H1 (cell line): Measurements from ENCODE around the gene PAXX. TPM values are rescaled to one million over a fixed set of nuclear protein-coding genes. Genes with fewer than 3 reads are reported as not detected.

Experiments used
- CTCF ChIA-PET: fragments of 300-600 bp; sonication (Branson Sonifier 250); formaldehyde crosslinking; loops from one replicate; lab custom pipeline; 2021; ENCODE audit not compliant: partially characterized antibody; lab: Charles Lee
- POLR2A ChIA-PET: fragments of 300-600 bp; sonication (Branson Sonifier 250); formaldehyde crosslinking; loops from one replicate; lab custom pipeline; 2021; ENCODE audit warnings: inconsistent platforms; ENCODE audit not compliant: partially characterized antibody; lab: Charles Lee
- DNase-seq, 2 experiments: peaks; one replicate each; pipeline versions ENCODE4 v3.0.0 to v3.0.0-alpha.2; 2010 to 2022; ENCODE audit warnings: low spot score in 2 of 2, low read depth in 1 of 2, mixed read lengths in 1 of 2
- FAIRE-seq: peaks from 2 replicates; lab custom pipeline; 2011; peaks lifted over from hg19 to GRCh38; lab: Jason Lieb, UNC
- H2AFZ ChIP-seq: 2 replicates; pipeline ENCODE4 v1.8.1; 2012; ENCODE audit warnings: low read length, inconsistent platforms
- H2AK5ac ChIP-seq: 2 replicates; pipeline ENCODE4 v1.6.1; 2013; ENCODE audit warnings: low read depth, low read length
- H2BK120ac ChIP-seq: replicated peaks from 2 replicates; pipeline ENCODE3; 2013; ENCODE audit warnings: low read depth, low read length, inconsistent platforms
- H2BK12ac ChIP-seq: 2 replicates; pipeline ENCODE4 v1.6.1; 2013; ENCODE audit warnings: low read depth, low read length
- H2BK15ac ChIP-seq: 2 replicates; pipeline ENCODE4 v1.6.1; 2013; ENCODE audit warnings: low read length
- H2BK20ac ChIP-seq: 2 replicates; pipeline ENCODE4 v1.6.1; 2013; ENCODE audit warnings: low read length
- H2BK5ac ChIP-seq: 2 replicates; pipeline ENCODE4 v1.6.1; 2013; ENCODE audit warnings: low read depth, low read length
- H3K14ac ChIP-seq: 2 replicates; pipeline ENCODE4 v1.6.1; 2013; ENCODE audit warnings: inconsistent platforms; ENCODE audit not compliant: insufficient read length
- H3K18ac ChIP-seq: 2 replicates; pipeline ENCODE4 v1.6.1; 2013; ENCODE audit warnings: low read length; ENCODE audit errors: extremely low read depth
- H3K23ac ChIP-seq: 2 replicates; pipeline ENCODE4 v1.6.1; 2013; ENCODE audit warnings: inconsistent platforms; ENCODE audit not compliant: insufficient read length
- H3K23me2 ChIP-seq: 2 replicates; pipeline ENCODE4 v1.6.1; 2013; ENCODE audit warnings: low read depth, low read length
- H3K27ac ChIP-seq: 2 replicates; pipeline ENCODE4 v1.6.1; 2011; ENCODE audit warnings: low read depth, low read length, inconsistent platforms
- H3K27me3 ChIP-seq, 4 experiments: replicated peaks in 1 of 4; 1 replicate in 1 of 4; 2 replicates in 3 of 4; pipeline versions ENCODE4 v1.6.1 to v1.8.1; 2011 to 2013; ENCODE audit warnings: low read length in 3 of 4, mild to moderate bottlenecking in 3 of 4, inconsistent platforms in 2 of 4, mixed read lengths in 2 of 4, moderate library complexity in 1 of 4; ENCODE audit not compliant: control insufficient read depth in 3 of 4, insufficient read depth in 3 of 4; ENCODE audit errors: extremely low read depth in 1 of 4
- H3K36me3 ChIP-seq, 4 experiments: 2 replicates each; pipeline versions ENCODE4 v1.6.1 to v1.8.1; 2011 to 2013; ENCODE audit warnings: mild to moderate bottlenecking in 4 of 4, low read length in 3 of 4, moderate library complexity in 2 of 4, control low read depth in 1 of 4, inconsistent platforms in 1 of 4; ENCODE audit not compliant: insufficient read depth in 4 of 4, control insufficient read depth in 2 of 4
- H3K4ac ChIP-seq: replicated peaks from 2 replicates; pipeline ENCODE3; 2013; ENCODE audit warnings: low read length, low read depth, mixed read lengths, inconsistent platforms; ENCODE audit not compliant: insufficient read length
- H3K4me1 ChIP-seq, 4 experiments: replicated peaks in 1 of 4; 1 replicate in 1 of 4; 2 replicates in 3 of 4; pipeline versions ENCODE4 v1.6.1 to v1.8.1; 2011 to 2013; ENCODE audit warnings: low read length in 3 of 4, inconsistent platforms in 2 of 4, mixed read lengths in 1 of 4; ENCODE audit not compliant: insufficient read depth in 4 of 4, control insufficient read depth in 3 of 4
- H3K4me2 ChIP-seq, 2 experiments: 2 replicates each; pipeline versions ENCODE4 v1.6.1 to v1.8.1; 2011 to 2013; ENCODE audit warnings: low read depth in 2 of 2, low read length in 2 of 2, control low read depth in 1 of 2, inconsistent platforms in 1 of 2, mild to moderate bottlenecking in 1 of 2; ENCODE audit not compliant: insufficient read depth in 1 of 2
- H3K4me3 ChIP-seq, 4 experiments: fragments of 200-600, 300-600 bp in 1 of 4; sonication (generic), shearing (Covaris generic), sonication (Bioruptor Twin) in 1 of 4; 2 replicates each; pipeline versions ENCODE4 v1.5.1 to v1.8.1; 2011 to 2016; ENCODE audit warnings: low read length in 4 of 4, low read depth in 3 of 4, control low read depth in 2 of 4, inconsistent platforms in 2 of 4, mild to moderate bottlenecking in 2 of 4, mixed read lengths in 1 of 4, moderate library complexity in 1 of 4; ENCODE audit not compliant: insufficient read depth in 2 of 4; ENCODE audit errors: extremely low read depth in 1 of 4
- H3K56ac ChIP-seq: replicated peaks from 2 replicates; pipeline ENCODE3; 2013; ENCODE audit warnings: low read depth, mild to moderate bottlenecking, mixed read lengths, low read length, inconsistent platforms; ENCODE audit not compliant: insufficient read length
- H3K79me1 ChIP-seq: 2 replicates; pipeline ENCODE4 v1.6.1; 2013; ENCODE audit warnings: low read depth, low read length, control low read depth
- H3K79me2 ChIP-seq, 2 experiments: 2 replicates each; pipeline versions ENCODE4 v1.6.1 to v1.8.1; 2012 to 2013; ENCODE audit warnings: low read length in 2 of 2, mild to moderate bottlenecking in 2 of 2, inconsistent platforms in 1 of 2; ENCODE audit not compliant: insufficient read depth in 2 of 2, control insufficient read depth in 1 of 2
- H3K9ac ChIP-seq, 4 experiments: replicated peaks in 1 of 4; 1 replicate in 1 of 4; 2 replicates in 3 of 4; pipeline versions ENCODE4 v1.6.1 to v1.8.1; 2011 to 2013; ENCODE audit warnings: low read depth in 3 of 4, low read length in 3 of 4, control low read depth in 2 of 4, mild to moderate bottlenecking in 2 of 4, moderate library complexity in 2 of 4, inconsistent platforms in 1 of 4; ENCODE audit errors: extremely low read depth in 1 of 4
- H3K9me3 ChIP-seq, 2 experiments: 2 replicates each; pipeline versions ENCODE4 v1.6.1 to v1.8.1; 2012 to 2013; ENCODE audit warnings: mild to moderate bottlenecking in 2 of 2, moderate library complexity in 2 of 2, control low read depth in 1 of 2, inconsistent platforms in 1 of 2, low read depth in 1 of 2, low read length in 1 of 2, mixed read lengths in 1 of 2; ENCODE audit not compliant: insufficient read depth in 2 of 2
- H4K20me1 ChIP-seq, 2 experiments: replicated peaks in 1 of 2; 2 replicates each; pipeline versions ENCODE3 to v1.8.1; 2011 to 2013; ENCODE audit warnings: inconsistent platforms in 2 of 2, low read length in 2 of 2, mild to moderate bottlenecking in 1 of 2; ENCODE audit not compliant: insufficient read depth in 2 of 2, control insufficient read depth in 1 of 2
- H4K5ac ChIP-seq: 2 replicates; pipeline ENCODE4 v1.6.1; 2013; ENCODE audit warnings: low read length, low read depth, mixed read lengths, inconsistent platforms; ENCODE audit not compliant: insufficient read length
- H4K8ac ChIP-seq: 2 replicates; pipeline ENCODE4 v1.8.0; 2013; ENCODE audit warnings: mild to moderate bottlenecking, moderate library complexity, low read length, inconsistent platforms; ENCODE audit not compliant: insufficient read depth; ENCODE audit errors: extremely low read depth
- H4K91ac ChIP-seq: replicated peaks from 2 replicates; pipeline ENCODE3; 2013; ENCODE audit warnings: low read length, mixed read lengths, inconsistent platforms; ENCODE audit not compliant: insufficient read length
- ATF2 ChIP-seq: IDR thresholded peaks from 2 replicates; pipeline ENCODE4 v1.6.1; 2012; ENCODE audit warnings: low read length, inconsistent platforms
- CEBPB ChIP-seq: IDR thresholded peaks from 2 replicates; pipeline ENCODE4 v1.6.1; 2012; ENCODE audit warnings: low read depth, low read length
- EGR1 ChIP-seq: IDR thresholded peaks from 2 replicates; pipeline ENCODE4 v1.6.1; 2011; ENCODE audit warnings: low read depth, low read length, borderline replicate concordance
- EZH2 ChIP-seq: fragments of 200-600 bp; sonication (generic); IDR thresholded peaks from 2 replicates; pipeline ENCODE4 v1.7.1; 2012; ENCODE audit warnings: low read depth, mild to moderate bottlenecking, moderate library complexity, low read length, inconsistent platforms; ENCODE audit not compliant: severe bottlenecking
- JUN ChIP-seq: IDR thresholded peaks from 2 replicates; pipeline ENCODE4 v1.6.1; 2011; ENCODE audit warnings: low read depth, mild to moderate bottlenecking, improper control_type of control experiment, low read length
- POLR2A ChIP-seq, 2 experiments: IDR thresholded peaks; 1 replicate in 1 of 2; 2 replicates in 1 of 2; pipeline ENCODE4 v1.6.1; 2011; ENCODE audit warnings: low read depth in 2 of 2, low read length in 2 of 2, mild to moderate bottlenecking in 2 of 2; ENCODE audit errors: control extremely low read depth in 1 of 2
- RBBP5 ChIP-seq: IDR thresholded peaks from 2 replicates; pipeline ENCODE4 v1.7.1; 2012; ENCODE audit warnings: low read depth, mild to moderate bottlenecking, inconsistent platforms, low read length, moderate library complexity, borderline replicate concordance
- SUZ12 ChIP-seq: fragments of 200-600 bp; sonication (generic); IDR thresholded peaks from 2 replicates; pipeline ENCODE4 v1.6.1; 2012; ENCODE audit warnings: mild to moderate bottlenecking, inconsistent platforms, low read length, moderate library complexity, mixed read lengths
- WGBS, 2 experiments: shearing (Covaris generic) in 1 of 2; methylation state at CpG; one replicate each; pipeline versions ENCODE4 v1.1.6 to v1.1.7; 2013 to 2015; ENCODE audit warnings: low lambda C conversion rate in 2 of 2, mixed read lengths in 2 of 2, inconsistent platforms in 1 of 2, low coverage in 1 of 2, missing lambda C conversion rate in 1 of 2; ENCODE audit not compliant: insufficient replicate concordance in 2 of 2, insufficient coverage in 1 of 2, insufficient read length in 1 of 2; ENCODE audit errors: extremely low coverage in 1 of 2, missing lambda C conversion rate in 1 of 2; 5-methylcytosine and 5-hydroxymethylcytosine counted together
- polyA plus RNA-seq, 7 experiments: library from polyadenylated mRNA; depleted of rRNA in 3 of 7; stranded (reverse) in 5 of 7; unstranded in 2 of 7; fragments of >200 nt in 5 of 7; fragments of 200-250 nt in 2 of 7; gene quantifications; 1 replicate in 5 of 7; 2 replicates in 1 of 7; 4 replicates in 1 of 7; pipeline versions ENCODE4 v1.2.1 to v1.2.3, GENCODE V29; 2011 to 2013; ENCODE audit warnings: missing spikeins in 2 of 7, mixed read lengths in 2 of 7
- total RNA-seq: library from RNA; stranded (reverse); fragmentation: NEBNext Ultra II Directional; extraction: Animal tissue kit (Norgen Biotek cat#: 25700); gene quantifications from 2 replicates; pipeline ENCODE4 v1.2.1, GENCODE V29; 2021
- TF ChIP-seq, protein P1 (sequence below), 3 experiments: IDR thresholded peaks; 1 replicate in 2 of 3; 2 replicates in 1 of 3; pipeline versions ENCODE4 v1.5.1 to v1.6.1; 2011; ENCODE audit warnings: low read length in 3 of 3, mild to moderate bottlenecking in 3 of 3, inconsistent platforms in 2 of 3, low read depth in 1 of 3, moderate library complexity in 1 of 3; ENCODE audit not compliant: insufficient read depth in 1 of 3; ENCODE audit errors: control extremely low read depth in 1 of 3

Gene PAXX
- total and polyA plus RNA-seq, 2 of the 8 experiments (the other 6 are each of a cell fraction or from before 2014, with no cell fraction given): 43.4 to 45.9 TPM

GRCh38 chr9:136988872-136989271, 3.4 kb upstream of the PAXX start:
- peaks cover 13 to 45% (median 40%) of the 10 kb centered on the region in 4 experiments for H3K27me3 ChIP-seq
- no peak overlapping the region for H2BK12ac ChIP-seq
- H4K91ac ChIP-seq: no peak overlapping the region
- H3K9ac ChIP-seq: no peak overlapping the region
- peaks cover 0 to 8% (median 5%) of the 10 kb centered on the region in 4 experiments; a peak in 4 of 7 replicates for H3K4me1 ChIP-seq
- no peak overlapping the region for H2AFZ ChIP-seq
- WGBS, 2 experiments: 92% methylated on average over 4 of the region's 4 CpGs; no CpG with 5 or more reads in 1 of the 2 experiments
- no peak overlapping the region for H2BK20ac ChIP-seq
- H2BK5ac ChIP-seq: no peak overlapping the region
- H3K9me3 ChIP-seq: peaks cover 6% of the 10 kb centered on the region in 2 experiments; a peak in 2 of 4 replicates
- no peak overlapping the region for H3K14ac ChIP-seq
- 0 out of 2 replicates have a peak overlapping the region, but pooled peaks have one; percentile 29 for H2BK15ac ChIP-seq
- no peak overlapping the region for H3K27ac ChIP-seq
- no peaks in the 10 kb centered on the region for H3K79me2 ChIP-seq
- H4K20me1 ChIP-seq: peaks cover 0 to 3% of the 10 kb centered on the region in 2 experiments
- ChIA-PET POLR2A (interaction anchor here (1.2 kb wide), 1 partner anchor 152 kb away, joined by 3 read pairs; no protein-coding TSS in a partner anchor), CTCF (interaction anchor here (0.6 to 6.3 kb wide), 11 partner anchors 11 to 385 kb away, joined by 3 to 31 read pairs (median 5); partner anchors contain the start of gene NPDC1)
- no peak overlapping the region for H3K4ac ChIP-seq
- FAIRE-seq (no peak), DNase-seq (no peak)
- 0 out of 8 replicates have a peak, but pooled peaks cover 0 to under 1% (median 0%) of the 10 kb centered on the region in 4 experiments for H3K36me3 ChIP-seq
- peaks cover 18% of the 10 kb centered on the region for H3K23me2 ChIP-seq
- no peak overlapping the region for H3K56ac ChIP-seq
- H4K8ac ChIP-seq: no peak overlapping the region
- no peak overlapping the region for H3K4me2 ChIP-seq
- no peak overlapping the region for H2BK120ac ChIP-seq
- H4K5ac ChIP-seq: no peak overlapping the region
- no peak overlapping the region for H3K4me3 ChIP-seq
- H3K23ac ChIP-seq: no peak overlapping the region
- no peaks in the 10 kb centered on the region for H3K79me1 ChIP-seq
- no peak overlapping the region for H3K18ac ChIP-seq
- no peak overlapping the region for H2AK5ac ChIP-seq
- TF ChIP-seq, protein P1, sequence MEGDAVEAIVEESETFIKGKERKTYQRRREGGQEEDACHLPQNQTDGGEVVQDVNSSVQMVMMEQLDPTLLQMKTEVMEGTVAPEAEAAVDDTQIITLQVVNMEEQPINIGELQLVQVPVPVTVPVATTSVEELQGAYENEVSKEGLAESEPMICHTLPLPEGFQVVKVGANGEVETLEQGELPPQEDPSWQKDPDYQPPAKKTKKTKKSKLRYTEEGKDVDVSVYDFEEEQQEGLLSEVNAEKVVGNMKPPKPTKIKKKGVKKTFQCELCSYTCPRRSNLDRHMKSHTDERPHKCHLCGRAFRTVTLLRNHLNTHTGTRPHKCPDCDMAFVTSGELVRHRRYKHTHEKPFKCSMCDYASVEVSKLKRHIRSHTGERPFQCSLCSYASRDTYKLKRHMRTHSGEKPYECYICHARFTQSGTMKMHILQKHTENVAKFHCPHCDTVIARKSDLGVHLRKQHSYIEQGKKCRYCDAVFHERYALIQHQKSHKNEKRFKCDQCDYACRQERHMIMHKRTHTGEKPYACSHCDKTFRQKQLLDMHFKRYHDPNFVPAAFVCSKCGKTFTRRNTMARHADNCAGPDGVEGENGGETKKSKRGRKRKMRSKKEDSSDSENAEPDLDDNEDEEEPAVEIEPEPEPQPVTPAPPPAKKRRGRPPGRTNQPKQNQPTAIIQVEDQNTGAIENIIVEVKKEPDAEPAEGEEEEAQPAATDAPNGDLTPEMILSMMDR (IDR thresholded peaks at IDR 0.05; ENCODE audit: control extremely low read depth in 1 of 3, insufficient read depth in 1 of 3, low read depth in 1 of 3, low read length in 3 of 3): no peak
- TF ChIP-seq EGR1 (no peak), POLR2A (IDR thresholded peaks at IDR 0.05; ENCODE audit: control extremely low read depth in 1 of 2, low read depth in 2 of 2, low read length in 2 of 2) (no peak), CEBPB (no peak), JUN (no peak), ATF2 (no peak), SUZ12 (no peak), EZH2 (no peak), RBBP5 (no peak)
